NCI-H2196 (cell line): Measurements from ENCODE around the gene APOL4.
A peak's percentile ranks its signal among the peaks of the same experiment; 100 is the strongest.
"Not testable (repeated sequence)": the region's sequence is repeated elsewhere in the genome, so short reads cannot be mapped to it uniquely, and the experiment has no call there.

Source experiments
- DNase-seq: peaks from one replicate; lab custom pipeline; 2025; ENCODE audit not compliant: unreplicated experiment; lab: John Stamatoyannopoulos, UW

The APOL4 gene

GRCh38 chr22:36208914-36209313, 7.3 kb upstream of the APOL4 start:
- no peak for DNase-seq

- no peak for DNase-seq
Observed at GRCh38 chr22:36208162-36208765, 6.7 kb upstream of the APOL4 start.

DNA sequence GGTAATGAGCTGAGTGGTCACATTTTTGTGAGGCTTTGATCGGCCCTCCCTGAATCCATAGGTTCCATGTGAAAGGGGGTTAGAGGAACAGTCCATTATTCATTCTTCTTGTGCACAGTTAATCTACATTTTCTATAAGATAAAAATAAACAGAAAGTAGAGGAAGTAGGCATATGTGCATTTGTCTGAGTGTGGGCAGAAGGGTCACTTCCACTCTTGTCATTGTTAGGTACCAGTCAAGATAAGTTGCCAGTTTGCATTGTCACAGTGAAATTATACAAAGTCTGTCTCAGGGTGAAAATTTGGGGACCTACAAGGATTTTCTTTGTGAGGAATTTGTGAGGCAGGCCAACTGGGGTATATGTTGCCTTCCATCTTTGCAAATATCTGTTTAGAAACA, 4.6 kb upstream of the APOL4 start:
- no peak for DNase-seq

- not testable (repeated sequence) for DNase-seq
Observed at GRCh38 chr22:36205573-36205972, 4.0 kb upstream of the APOL4 start.

GRCh38 chr22:36204632-36205015, 3.0 kb upstream of the APOL4 start:
- DNase-seq = no peak

GRCh38 chr22:36204001-36204631, 2.5 kb upstream of the APOL4 start:
- no peak for DNase-seq

- DNase-seq = not testable (repeated sequence)
Observed at GRCh38 chr22:36203441-36203840, 1.8 kb upstream of the APOL4 start.

DNA sequence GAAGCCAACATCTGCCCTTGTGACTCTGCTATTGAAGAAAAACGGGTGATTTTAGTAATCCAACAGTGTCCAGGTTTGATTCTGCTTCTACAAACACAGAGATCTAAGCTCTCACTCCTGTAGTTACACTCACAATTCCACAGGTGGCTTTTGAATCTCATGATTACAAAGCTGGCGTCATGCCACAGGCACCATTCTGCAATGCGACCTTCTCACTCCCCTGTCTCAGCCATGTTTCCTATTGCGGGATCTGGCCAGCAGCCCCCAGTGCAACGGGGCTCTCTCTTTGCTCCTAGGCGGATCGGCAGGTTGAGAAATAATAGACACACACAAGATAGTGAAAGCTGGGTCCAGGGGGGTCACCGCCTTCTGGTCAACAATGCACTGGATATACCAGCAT, 1.3 kb upstream of the APOL4 start:
- DNase-seq = peak; percentile 35

- not testable (repeated sequence) for DNase-seq
Observed at GRCh38 chr22:36201025-36201424, 584 bp downstream of the APOL4 start.

- DNase-seq = no peak
Observed at GRCh38 chr22:36199001-36199551, 2.5 kb downstream of the APOL4 start.

DNA sequence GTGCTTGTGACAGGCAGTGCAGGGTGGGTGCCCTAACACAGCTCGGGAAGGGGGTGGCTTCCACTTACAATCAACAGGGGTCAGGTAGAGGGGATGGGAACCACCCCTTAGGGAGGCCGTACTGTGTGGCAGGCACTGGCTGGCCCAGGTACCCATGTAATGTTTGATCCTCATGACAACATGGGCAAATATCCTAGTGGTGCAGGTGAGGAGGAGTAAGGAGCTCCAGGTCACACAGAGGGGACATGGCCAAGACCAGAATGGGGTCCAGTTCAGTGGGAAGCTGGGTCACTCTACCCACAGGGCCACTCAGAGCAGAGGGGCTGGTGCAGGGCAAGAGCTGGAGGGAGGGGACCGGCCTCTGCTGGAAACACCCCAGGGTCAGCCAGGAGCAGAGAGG, 3.1 kb downstream of the APOL4 start:
- DNase-seq = no peak

DNA sequence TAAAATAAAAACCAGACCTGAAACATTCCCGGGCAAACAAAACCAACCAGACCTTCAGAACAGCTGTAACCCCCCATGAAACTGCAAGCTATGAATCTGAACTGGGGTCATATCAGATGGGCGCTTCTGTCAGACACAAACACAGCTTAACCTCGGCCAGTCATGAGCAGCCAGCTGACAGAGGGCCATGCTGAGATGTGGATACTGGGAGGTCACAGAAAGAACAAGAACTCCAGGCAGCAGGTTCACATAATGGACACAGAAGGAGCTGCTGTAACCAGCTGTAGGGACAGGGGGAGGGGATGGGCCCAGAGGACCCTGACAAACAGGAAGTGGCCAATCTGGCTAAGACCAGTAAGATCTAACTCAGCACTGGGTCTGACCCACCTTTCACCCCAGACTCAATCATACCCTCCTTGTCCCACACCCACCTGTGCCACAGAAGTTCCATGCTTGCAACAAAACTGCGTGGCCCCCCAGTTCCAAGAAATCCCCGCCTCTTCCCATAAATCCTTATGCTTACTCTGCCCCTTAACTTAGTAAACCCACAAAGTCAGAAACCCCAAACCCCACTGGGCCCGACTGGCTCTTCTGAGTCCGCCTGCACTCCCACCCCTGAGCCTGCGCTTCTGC, 4.0 kb downstream of the APOL4 start:
- no peak for DNase-seq

GRCh38 chr22:36197065-36197440, 4.6 kb downstream of the APOL4 start:
- no peak for DNase-seq

GRCh38 chr22:36196254-36197064, 5.2 kb downstream of the APOL4 start:
- no peak for DNase-seq

DNA sequence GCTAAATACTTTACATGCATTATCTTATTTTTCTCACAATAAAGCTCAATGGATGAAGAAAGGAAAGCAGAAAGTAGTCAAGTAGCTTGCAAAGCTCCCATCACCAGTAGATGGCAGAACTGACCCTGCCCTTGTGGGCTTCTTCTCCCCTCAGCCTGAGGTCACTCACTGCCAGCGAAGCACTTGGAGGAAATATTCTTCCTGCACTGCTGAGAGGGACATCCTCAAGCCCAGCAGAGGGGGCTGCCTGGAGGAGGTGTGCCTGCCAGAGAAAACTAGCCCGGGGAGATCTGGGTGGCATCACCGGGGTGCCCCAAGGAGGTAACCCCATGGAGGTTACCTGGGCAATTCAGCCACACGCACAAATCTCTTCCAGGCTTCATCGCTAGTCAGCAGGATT, 6.6 kb downstream of the APOL4 start:
- peak; percentile 27 for DNase-seq

GRCh38 chr22:36194385-36194784, 7.2 kb downstream of the APOL4 start:
- no peak for DNase-seq

DNA sequence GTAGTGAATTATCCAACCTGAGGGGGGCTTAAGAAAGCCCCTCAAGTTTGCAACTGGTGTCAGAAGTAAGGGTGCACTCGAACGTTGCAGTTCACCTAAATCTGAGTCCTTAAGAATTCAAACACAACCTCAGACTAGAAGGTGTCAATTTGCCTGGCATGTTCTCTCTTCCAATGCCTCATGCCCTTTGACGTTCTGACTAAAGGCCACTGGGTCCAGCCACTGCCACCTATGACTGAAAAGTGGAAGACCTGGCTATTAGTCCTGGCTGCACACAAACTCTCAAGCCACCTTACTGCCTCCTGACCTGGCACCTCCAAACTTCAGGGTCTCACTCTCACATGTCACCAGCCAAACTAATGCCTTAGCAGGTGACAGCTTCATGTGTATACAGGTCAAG, 8.0 kb downstream of the APOL4 start:
- no peak for DNase-seq

DNA sequence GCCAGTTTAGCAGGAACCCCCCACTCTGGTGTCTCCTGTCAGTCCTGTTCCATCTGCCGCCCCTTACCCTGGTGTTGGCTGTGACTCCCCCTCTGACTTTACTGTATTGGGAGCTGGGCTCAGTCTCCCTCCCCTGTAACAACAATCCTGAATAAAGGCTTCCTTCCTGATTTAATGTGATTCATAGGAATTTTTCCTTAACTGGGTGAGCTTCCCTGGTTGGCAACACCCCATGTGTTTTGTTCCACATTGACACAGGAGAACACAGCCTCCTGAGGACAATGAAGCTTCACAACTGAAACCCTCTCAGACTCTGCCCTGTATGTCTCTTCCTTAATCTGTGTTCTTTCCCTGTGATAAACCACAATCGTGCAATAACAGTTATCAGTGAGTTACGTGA, 8.4 kb downstream of the APOL4 start:
- DNase-seq = no peak

- no peak for DNase-seq
Observed at GRCh38 chr22:36192542-36192941, 9.1 kb downstream of the APOL4 start.

GRCh38 chr22:36191106-36191836, 10.3 kb downstream of the APOL4 start:
- peak; percentile 11 for DNase-seq

DNA sequence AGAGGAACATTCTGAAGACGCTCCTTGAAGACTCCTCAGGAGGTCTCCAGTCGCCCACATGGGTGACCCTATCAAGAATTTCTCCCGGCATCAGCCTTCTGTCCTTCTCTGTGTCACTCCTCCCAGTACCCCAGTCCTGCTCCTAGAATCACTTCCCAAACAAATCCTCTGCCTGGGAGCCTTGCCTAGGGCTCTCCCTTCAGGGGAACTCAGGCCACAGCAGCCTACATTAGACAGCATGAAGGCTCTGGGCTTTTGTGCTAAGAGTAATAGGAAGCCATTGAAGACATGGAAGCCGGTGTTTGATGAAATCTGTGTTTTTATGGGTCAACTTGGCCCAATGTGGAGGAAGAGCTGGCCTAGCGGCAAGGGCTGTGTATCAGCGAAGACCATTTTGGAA, 13.7 kb downstream of the APOL4 start:
- DNase-seq = not testable (repeated sequence)
